NCI-H345 treated with DMSO at 0.1 percent for 48 hours (cell line): Measurements from ENCODE around the gene GPRIN3.
"Not testable (repeated sequence)": the region's sequence is repeated elsewhere in the genome, so short reads cannot be mapped to it uniquely, and the experiment has no call there.

Source experiments
- DNase-seq: peaks from one replicate; lab custom pipeline; 2025; ENCODE audit not compliant: unreplicated experiment; lab: John Stamatoyannopoulos, UW

The GPRIN3 gene

GRCh38 chr4:89258506-89258905 lies 49.1 kb downstream of the GPRIN3 start:
- no peak for DNase-seq

GRCh38 chr4:89257376-89257775 lies 50.2 kb downstream of the GPRIN3 start:
- no peak for DNase-seq

GRCh38 chr4:89256203-89256800 lies 51.3 kb downstream of the GPRIN3 start:
- DNase-seq: no peak

- DNase-seq: no peak
Observed at GRCh38 chr4:89254847-89255246, 52.8 kb downstream of the GPRIN3 start.

GRCh38 chr4:89254347-89254746 lies 53.3 kb downstream of the GPRIN3 start:
- not testable (repeated sequence) for DNase-seq

GRCh38 chr4:89253935-89254334 lies 53.7 kb downstream of the GPRIN3 start:
- no peak for DNase-seq

- no peak for DNase-seq
Observed at GRCh38 chr4:89253311-89253710, 54.3 kb downstream of the GPRIN3 start.

GRCh38 chr4:89251396-89251795 lies 56.2 kb downstream of the GPRIN3 start:
- no peak for DNase-seq

GRCh38 chr4:89249716-89250361 lies 57.8 kb downstream of the GPRIN3 start:
- peak; percentile 56 for DNase-seq

- no peak for DNase-seq
Observed at GRCh38 chr4:89249313-89249712, 58.3 kb downstream of the GPRIN3 start.

- peak; percentile 88 for DNase-seq
Observed at GRCh38 chr4:89248879-89249281, 58.7 kb downstream of the GPRIN3 start.

- DNase-seq: no peak
Observed at GRCh38 chr4:89247951-89248350, 59.6 kb downstream of the GPRIN3 start.

GRCh38 chr4:89245459-89245858 lies 62.1 kb downstream of the GPRIN3 start:
- no peak for DNase-seq

- DNase-seq: no peak
Observed at GRCh38 chr4:89243733-89244252, 63.8 kb downstream of the GPRIN3 start.

- peak; percentile 66 for DNase-seq
Observed at GRCh38 chr4:89242864-89243732, 64.5 kb downstream of the GPRIN3 start.

- DNase-seq: no peak
Observed at GRCh38 chr4:89242216-89242615, 65.4 kb downstream of the GPRIN3 start.

GRCh38 chr4:89230271-89230670 lies 77.3 kb downstream of the GPRIN3 start:
- no peak for DNase-seq

- peak; percentile 55 for DNase-seq
Observed at GRCh38 chr4:89226665-89227574, 80.7 kb downstream of the GPRIN3 start.

GRCh38 chr4:89222170-89222569 lies 85.4 kb downstream of the GPRIN3 start:
- DNase-seq: no peak

GRCh38 chr4:89221167-89221867 lies 86.3 kb downstream of the GPRIN3 start:
- no peak for DNase-seq
